ENCODE results near the gene ITPR1. TPM values are rescaled to one million over a fixed set of nuclear protein-coding genes. Genes with fewer than 3 reads are reported as not detected.

The ITPR1 gene
- total and polyA plus RNA-seq, 4 donors: 3.7 to 39.4 (median 8.2) TPM

GRCh38 chr3:4698125-4698821 lies 205.1 kb downstream of the ITPR1 start:
- H3K4me1 ChIP-seq (ENCODE audit: control insufficient read depth in 4 of 4, insufficient read depth in 4 of 4, low read length in 3 of 4): no peaks in the 10 kb centered on the region
- no peaks in the 10 kb centered on the region for H3K27me3 ChIP-seq (ENCODE audit: control insufficient read depth in 4 of 4, insufficient read depth in 4 of 4, low read length in 3 of 4)
- no peak overlapping the region for H3K27ac ChIP-seq (ENCODE audit: low read depth in 1 of 2, low read length in 2 of 2)
- H3K4me3 ChIP-seq (ENCODE audit: low read depth in 1 of 3, low read length in 3 of 3): no peak overlapping the region
- H3K36me3 ChIP-seq (ENCODE audit: control insufficient read depth in 4 of 4, insufficient read depth in 3 of 4, low read depth in 1 of 4, low read length in 3 of 4): no peaks in the 10 kb centered on the region
- no peaks in the 10 kb centered on the region for H3K9me3 ChIP-seq (ENCODE audit: control insufficient read depth in 4 of 4, low read length in 3 of 4)
- no peak for DNase-seq (ENCODE audit: low spot score)
- H3K9ac ChIP-seq (ENCODE audit: low read depth in 1 of 2, low read length in 2 of 2): no peak overlapping the region
- WGBS: 97% methylated on average over 3 of the region's 3 CpGs
- TF ChIP-seq YY1 (IDR thresholded peaks at IDR 0.05) (no peak), EGR1 (IDR thresholded peaks at IDR 0.05; ENCODE audit: low read depth in 2 of 2) (no peak), JUND (IDR thresholded peaks at IDR 0.05) (no peak), FOXA1 (IDR thresholded peaks at IDR 0.05) (no peak), HNF4A (conservative IDR thresholded peaks at IDR 0.05) (no peak), MAX (IDR thresholded peaks at IDR 0.05) (no peak), ZBTB33 (IDR thresholded peaks at IDR 0.05) (no peak), TAF1 (conservative IDR thresholded peaks at IDR 0.05) (no peak), RAD21 (IDR thresholded peaks at IDR 0.05) (no peak), RXRA (IDR thresholded peaks at IDR 0.05) (no peak), ATF3 (IDR thresholded peaks at IDR 0.05) (no peak), FOXA2 (IDR thresholded peaks at IDR 0.05) (no peak), SP1 (IDR thresholded peaks at IDR 0.05) (no peak), REST (IDR thresholded peaks at IDR 0.05) (no peak)

- H3K9ac ChIP-seq (ENCODE audit: low read depth in 1 of 2, low read length in 2 of 2): no peak overlapping the region
- H3K4me3 ChIP-seq (ENCODE audit: low read depth in 1 of 3, low read length in 3 of 3): no peak overlapping the region
- H3K36me3 ChIP-seq (ENCODE audit: control insufficient read depth in 4 of 4, insufficient read depth in 3 of 4, low read depth in 1 of 4, low read length in 3 of 4): peaks cover 0 to 3% (median 0%) of the 10 kb centered on the region in 4 donors
- no peaks in the 10 kb centered on the region for H3K4me1 ChIP-seq (ENCODE audit: control insufficient read depth in 4 of 4, insufficient read depth in 4 of 4, low read length in 3 of 4)
- no peak for DNase-seq (ENCODE audit: low spot score)
- 52% methylated on average over 3 of the region's 3 CpGs for WGBS
- H3K27ac ChIP-seq (ENCODE audit: low read depth in 1 of 2, low read length in 2 of 2): no peak overlapping the region
- TF ChIP-seq CTCF (IDR thresholded peaks at IDR 0.05; ENCODE audit: low read depth, low read length, missing input control) (no peak), EGR1 (IDR thresholded peaks at IDR 0.05; ENCODE audit: low read depth in 2 of 2) (peak in 1 of 2 donors; percentile 7), FOXA2 (IDR thresholded peaks at IDR 0.05) (peak; percentile 49), YY1 (IDR thresholded peaks at IDR 0.05) (peak; percentile 29), NR2F2 (IDR thresholded peaks at IDR 0.05) (peak; percentile 87), TAF1 (conservative IDR thresholded peaks at IDR 0.05) (no peak), FOXA1 (IDR thresholded peaks at IDR 0.05) (peak; percentile 33), RAD21 (IDR thresholded peaks at IDR 0.05) (no peak), RXRA (IDR thresholded peaks at IDR 0.05) (peak in 1 of 2 donors; percentile 13), HNF4A (conservative IDR thresholded peaks at IDR 0.05) (no peak), REST (IDR thresholded peaks at IDR 0.05) (peak; percentile 21), GABPA (IDR thresholded peaks at IDR 0.05 in 1 of 2, conservative IDR thresholded peaks at IDR 0.05 in 1 of 2) (no peak), MAX (IDR thresholded peaks at IDR 0.05) (peak; percentile 13)
- H3K27me3 ChIP-seq (ENCODE audit: control insufficient read depth in 4 of 4, insufficient read depth in 4 of 4, low read length in 3 of 4): no peaks in the 10 kb centered on the region
- no peaks in the 10 kb centered on the region for H3K9me3 ChIP-seq (ENCODE audit: control insufficient read depth in 4 of 4, low read length in 3 of 4)
Observed at GRCh38 chr3:4703054-4703480, 209.9 kb downstream of the ITPR1 start.
